ENCODE measurements around the gene TMEM132D.

The TMEM132D gene

DNA sequence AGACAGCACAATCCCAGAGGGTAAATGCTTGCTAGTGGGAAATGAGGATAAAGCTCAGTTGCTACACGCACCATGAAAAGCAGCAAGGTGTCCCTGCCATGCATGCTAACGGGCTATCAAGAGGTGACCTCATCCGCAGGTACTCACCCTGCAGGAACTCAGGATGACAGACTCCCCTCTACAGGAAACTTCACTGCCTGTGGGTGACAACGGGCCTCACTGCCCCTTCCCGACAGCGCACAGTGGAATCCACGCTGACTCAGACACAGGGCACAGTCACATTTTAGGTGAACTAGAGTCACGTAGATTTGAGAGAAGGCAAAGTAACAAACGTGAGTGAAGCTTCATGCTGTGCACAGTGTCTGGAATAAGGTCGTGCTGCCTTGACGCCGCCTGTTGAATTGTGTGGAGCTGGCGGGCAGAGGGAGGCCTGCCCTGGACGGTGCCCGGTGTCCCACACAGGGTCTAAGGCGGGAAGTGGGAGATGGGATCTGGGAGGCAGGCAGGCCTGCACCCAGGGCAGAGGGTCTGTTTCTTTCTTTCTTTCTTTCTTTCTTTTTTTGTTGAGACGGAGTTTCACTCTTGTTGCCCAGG lies 331.8 kb downstream of the TMEM132D start (continued):
- TF ChIP-seq, protein P1, sequence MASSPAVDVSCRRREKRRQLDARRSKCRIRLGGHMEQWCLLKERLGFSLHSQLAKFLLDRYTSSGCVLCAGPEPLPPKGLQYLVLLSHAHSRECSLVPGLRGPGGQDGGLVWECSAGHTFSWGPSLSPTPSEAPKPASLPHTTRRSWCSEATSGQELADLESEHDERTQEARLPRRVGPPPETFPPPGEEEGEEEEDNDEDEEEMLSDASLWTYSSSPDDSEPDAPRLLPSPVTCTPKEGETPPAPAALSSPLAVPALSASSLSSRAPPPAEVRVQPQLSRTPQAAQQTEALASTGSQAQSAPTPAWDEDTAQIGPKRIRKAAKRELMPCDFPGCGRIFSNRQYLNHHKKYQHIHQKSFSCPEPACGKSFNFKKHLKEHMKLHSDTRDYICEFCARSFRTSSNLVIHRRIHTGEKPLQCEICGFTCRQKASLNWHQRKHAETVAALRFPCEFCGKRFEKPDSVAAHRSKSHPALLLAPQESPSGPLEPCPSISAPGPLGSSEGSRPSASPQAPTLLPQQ (tag by site-specific recombination; IDR thresholded peaks at IDR 0.05) = no peak
- TF ChIP-seq, protein P2, sequence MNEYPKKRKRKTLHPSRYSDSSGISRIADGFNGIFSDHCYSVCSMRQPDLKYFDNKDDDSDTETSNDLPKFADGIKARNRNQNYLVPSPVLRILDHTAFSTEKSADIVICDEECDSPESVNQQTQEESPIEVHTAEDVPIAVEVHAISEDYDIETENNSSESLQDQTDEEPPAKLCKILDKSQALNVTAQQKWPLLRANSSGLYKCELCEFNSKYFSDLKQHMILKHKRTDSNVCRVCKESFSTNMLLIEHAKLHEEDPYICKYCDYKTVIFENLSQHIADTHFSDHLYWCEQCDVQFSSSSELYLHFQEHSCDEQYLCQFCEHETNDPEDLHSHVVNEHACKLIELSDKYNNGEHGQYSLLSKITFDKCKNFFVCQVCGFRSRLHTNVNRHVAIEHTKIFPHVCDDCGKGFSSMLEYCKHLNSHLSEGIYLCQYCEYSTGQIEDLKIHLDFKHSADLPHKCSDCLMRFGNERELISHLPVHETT (tag by site-specific recombination; IDR thresholded peaks at IDR 0.05) = no peak
- TF ChIP-seq ZNF335 (tag by site-specific recombination; conservative IDR thresholded peaks at IDR 0.05) (no peak), ZNF623 (tag by site-specific recombination; IDR thresholded peaks at IDR 0.05) (no peak), ZNF664 (tag by site-specific recombination; IDR thresholded peaks at IDR 0.05) (no peak), ZNF426 (tag by site-specific recombination; IDR thresholded peaks at IDR 0.05) (no peak)

DNA sequence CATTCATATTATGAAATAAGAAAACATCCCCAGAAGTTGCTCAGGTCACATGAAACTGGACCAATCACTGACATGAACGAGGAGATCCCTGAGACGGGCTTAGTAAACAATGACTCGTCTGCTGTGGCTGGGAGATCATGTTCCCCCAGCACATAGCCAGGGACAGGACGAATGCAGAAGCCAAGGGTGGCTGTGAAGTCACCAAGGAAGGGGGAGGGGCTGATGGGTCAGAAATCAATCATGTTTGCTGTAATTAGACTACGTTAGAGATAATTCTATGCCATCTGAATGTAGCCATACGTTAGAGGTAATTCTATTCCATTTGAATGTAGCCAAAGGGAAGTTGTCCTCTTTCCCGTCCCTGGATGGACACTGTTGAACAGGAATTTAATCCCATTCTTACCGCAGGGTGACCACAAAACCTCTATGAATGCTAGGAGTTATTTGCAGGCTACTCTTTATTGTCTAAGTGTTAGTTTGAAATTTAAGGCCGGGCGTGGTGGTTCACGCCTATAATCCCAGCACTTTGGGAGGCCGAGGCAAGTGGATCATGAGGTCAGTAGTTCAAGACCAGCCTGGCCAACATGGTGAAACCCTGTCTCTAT lies 332.9 kb downstream of the TMEM132D start:
- H3K4me1 ChIP-seq (ENCODE audit: control insufficient read depth, insufficient read depth, low read length) = no peaks in the 10 kb centered on the region
- no peak overlapping the region for H3K4me3 ChIP-seq (ENCODE audit: low read depth, low read length)
- H3K27ac ChIP-seq (ENCODE audit: extremely low read depth, low read depth, low read length) = no peak overlapping the region
- ChIA-PET POLR2A (no interaction called here), CTCF (no interaction called here)
- H3K36me3 ChIP-seq (ENCODE audit: control insufficient read depth in 2 of 2, insufficient read depth in 1 of 2, low read length in 2 of 2) = no peaks in the 10 kb centered on the region
- H3K9me3 ChIP-seq (ENCODE audit: control insufficient read depth, insufficient read depth, low read depth, low read length) = no peaks in the 10 kb centered on the region
- no peak for TF ChIP-seq ZNF76 (tag by site-specific recombination; IDR thresholded peaks at IDR 0.05; ENCODE audit: borderline replicate concordance, low read depth)
- TF ChIP-seq, protein P3, sequence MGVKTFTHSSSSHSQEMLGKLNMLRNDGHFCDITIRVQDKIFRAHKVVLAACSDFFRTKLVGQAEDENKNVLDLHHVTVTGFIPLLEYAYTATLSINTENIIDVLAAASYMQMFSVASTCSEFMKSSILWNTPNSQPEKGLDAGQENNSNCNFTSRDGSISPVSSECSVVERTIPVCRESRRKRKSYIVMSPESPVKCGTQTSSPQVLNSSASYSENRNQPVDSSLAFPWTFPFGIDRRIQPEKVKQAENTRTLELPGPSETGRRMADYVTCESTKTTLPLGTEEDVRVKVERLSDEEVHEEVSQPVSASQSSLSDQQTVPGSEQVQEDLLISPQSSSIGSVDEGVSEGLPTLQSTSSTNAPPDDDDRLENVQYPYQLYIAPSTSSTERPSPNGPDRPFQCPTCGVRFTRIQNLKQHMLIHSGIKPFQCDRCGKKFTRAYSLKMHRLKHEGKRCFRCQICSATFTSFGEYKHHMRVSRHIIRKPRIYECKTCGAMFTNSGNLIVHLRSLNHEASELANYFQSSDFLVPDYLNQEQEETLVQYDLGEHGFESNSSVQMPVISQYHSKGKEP (tag by site-specific recombination; IDR thresholded peaks at IDR 0.05) = no peak
- TF ChIP-seq ZNF544 (tag by site-specific recombination; IDR thresholded peaks at IDR 0.05) = no peak
- TF ChIP-seq, protein P4, sequence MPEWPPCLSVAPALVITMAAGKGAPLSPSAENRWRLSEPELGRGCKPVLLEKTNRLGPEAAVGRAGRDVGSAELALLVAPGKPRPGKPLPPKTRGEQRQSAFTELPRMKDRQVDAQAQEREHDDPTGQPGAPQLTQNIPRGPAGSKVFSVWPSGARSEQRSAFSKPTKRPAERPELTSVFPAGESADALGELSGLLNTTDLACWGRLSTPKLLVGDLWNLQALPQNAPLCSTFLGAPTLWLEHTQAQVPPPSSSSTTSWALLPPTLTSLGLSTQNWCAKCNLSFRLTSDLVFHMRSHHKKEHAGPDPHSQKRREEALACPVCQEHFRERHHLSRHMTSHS (tag by site-specific recombination; IDR thresholded peaks at IDR 0.05) = no peak
- TF ChIP-seq, protein P5, sequence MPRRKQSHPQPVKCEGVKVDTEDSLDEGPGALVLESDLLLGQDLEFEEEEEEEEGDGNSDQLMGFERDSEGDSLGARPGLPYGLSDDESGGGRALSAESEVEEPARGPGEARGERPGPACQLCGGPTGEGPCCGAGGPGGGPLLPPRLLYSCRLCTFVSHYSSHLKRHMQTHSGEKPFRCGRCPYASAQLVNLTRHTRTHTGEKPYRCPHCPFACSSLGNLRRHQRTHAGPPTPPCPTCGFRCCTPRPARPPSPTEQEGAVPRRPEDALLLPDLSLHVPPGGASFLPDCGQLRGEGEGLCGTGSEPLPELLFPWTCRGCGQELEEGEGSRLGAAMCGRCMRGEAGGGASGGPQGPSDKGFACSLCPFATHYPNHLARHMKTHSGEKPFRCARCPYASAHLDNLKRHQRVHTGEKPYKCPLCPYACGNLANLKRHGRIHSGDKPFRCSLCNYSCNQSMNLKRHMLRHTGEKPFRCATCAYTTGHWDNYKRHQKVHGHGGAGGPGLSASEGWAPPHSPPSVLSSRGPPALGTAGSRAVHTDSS (tag by site-specific recombination; IDR thresholded peaks at IDR 0.05) = no peak
- no peak for TF ChIP-seq ZNF701 (tag by site-specific recombination; IDR thresholded peaks at IDR 0.05)
- no peak for TF ChIP-seq ZNF426 (tag by site-specific recombination; IDR thresholded peaks at IDR 0.05)
- TF ChIP-seq, protein P6, sequence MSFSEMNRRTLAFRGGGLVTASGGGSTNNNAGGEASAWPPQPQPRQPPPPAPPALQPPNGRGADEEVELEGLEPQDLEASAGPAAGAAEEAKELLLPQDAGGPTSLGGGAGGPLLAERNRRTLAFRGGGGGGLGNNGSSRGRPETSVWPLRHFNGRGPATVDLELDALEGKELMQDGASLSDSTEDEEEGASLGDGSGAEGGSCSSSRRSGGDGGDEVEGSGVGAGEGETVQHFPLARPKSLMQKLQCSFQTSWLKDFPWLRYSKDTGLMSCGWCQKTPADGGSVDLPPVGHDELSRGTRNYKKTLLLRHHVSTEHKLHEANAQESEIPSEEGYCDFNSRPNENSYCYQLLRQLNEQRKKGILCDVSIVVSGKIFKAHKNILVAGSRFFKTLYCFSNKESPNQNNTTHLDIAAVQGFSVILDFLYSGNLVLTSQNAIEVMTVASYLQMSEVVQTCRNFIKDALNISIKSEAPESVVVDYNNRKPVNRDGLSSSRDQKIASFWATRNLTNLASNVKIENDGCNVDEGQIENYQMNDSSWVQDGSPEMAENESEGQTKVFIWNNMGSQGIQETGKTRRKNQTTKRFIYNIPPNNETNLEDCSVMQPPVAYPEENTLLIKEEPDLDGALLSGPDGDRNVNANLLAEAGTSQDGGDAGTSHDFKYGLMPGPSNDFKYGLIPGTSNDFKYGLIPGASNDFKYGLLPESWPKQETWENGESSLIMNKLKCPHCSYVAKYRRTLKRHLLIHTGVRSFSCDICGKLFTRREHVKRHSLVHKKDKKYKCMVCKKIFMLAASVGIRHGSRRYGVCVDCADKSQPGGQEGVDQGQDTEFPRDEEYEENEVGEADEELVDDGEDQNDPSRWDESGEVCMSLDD (tag by site-specific recombination; IDR thresholded peaks at IDR 0.05) = no peak
- TF ChIP-seq ZNF223 (tag by site-specific recombination; IDR thresholded peaks at IDR 0.05) = no peak
- no peak for TF ChIP-seq ZNF560 (tag by site-specific recombination; IDR thresholded peaks at IDR 0.05; ENCODE audit: borderline replicate concordance)
- TF ChIP-seq IKZF3 (tag by site-specific recombination; IDR thresholded peaks at IDR 0.05) = no peak
- TF ChIP-seq RBAK (tag by site-specific recombination; IDR thresholded peaks at IDR 0.05) = no peak
- TF ChIP-seq ZNF221 (tag by site-specific recombination; IDR thresholded peaks at IDR 0.05; ENCODE audit: borderline replicate concordance) = no peak
- TF ChIP-seq, protein P7, sequence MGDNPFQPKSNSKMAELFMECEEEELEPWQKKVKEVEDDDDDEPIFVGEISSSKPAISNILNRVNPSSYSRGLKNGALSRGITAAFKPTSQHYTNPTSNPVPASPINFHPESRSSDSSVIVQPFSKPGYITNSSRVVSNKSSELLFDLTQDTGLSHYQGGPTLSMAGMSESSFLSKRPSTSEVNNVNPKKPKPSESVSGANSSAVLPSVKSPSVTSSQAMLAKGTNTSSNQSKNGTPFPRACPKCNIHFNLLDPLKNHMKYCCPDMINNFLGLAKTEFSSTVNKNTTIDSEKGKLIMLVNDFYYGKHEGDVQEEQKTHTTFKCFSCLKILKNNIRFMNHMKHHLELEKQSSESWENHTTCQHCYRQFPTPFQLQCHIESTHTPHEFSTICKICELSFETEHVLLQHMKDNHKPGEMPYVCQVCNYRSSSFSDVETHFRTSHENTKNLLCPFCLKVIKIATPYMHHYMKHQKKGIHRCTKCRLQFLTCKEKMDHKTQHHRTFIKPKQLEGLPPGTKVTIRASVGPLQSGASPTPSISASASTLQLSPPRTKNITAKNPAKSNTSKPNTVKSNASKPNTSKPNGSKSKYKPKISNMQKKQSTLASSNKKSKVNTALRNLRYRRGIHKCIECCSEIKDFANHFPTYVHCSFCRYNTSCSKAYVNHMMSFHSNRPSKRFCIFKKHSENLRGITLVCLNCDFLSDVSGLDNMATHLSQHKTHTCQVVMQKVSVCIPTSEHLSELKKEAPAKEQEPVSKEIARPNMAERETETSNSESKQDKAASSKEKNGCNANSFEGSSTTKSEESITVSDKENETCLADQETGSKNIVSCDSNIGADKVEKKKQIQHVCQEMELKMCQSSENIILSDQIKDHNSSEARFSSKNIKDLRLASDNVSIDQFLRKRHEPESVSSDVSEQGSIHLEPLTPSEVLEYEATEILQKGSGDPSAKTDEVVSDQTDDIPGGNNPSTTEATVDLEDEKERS (tag by site-specific recombination; IDR thresholded peaks at IDR 0.05) = no peak
- TF ChIP-seq, protein P1 (tag by site-specific recombination; IDR thresholded peaks at IDR 0.05) = no peak
- no peak for TF ChIP-seq ZNF114 (tag by site-specific recombination; IDR thresholded peaks at IDR 0.05)

All from HEK293 (cell line).